Fibroblast of lung (primary cell): ENCODE measurements around the gene CPTP. TPM values are rescaled to one million over a fixed set of nuclear protein-coding genes. Genes with fewer than 3 reads are reported as not detected.
A peak's percentile ranks its signal among the peaks of the same experiment; 100 is the strongest.

Source experiments
- DNase-seq, 2 donors: peaks; one replicate each; pipeline versions ENCODE4 v3.0.0 to v3.0.0-alpha.2; 2010; ENCODE audit warnings: low read depth in 2 of 2
- H2AFZ ChIP-seq: 2 replicates; pipeline ENCODE4 v1.5.1; 2012; ENCODE audit warnings: low read length, control low read depth, inconsistent platforms
- H3K27ac ChIP-seq: 2 replicates; pipeline ENCODE4 v1.5.1; 2011; ENCODE audit warnings: low read length, control low read depth; ENCODE audit not compliant: insufficient read depth
- H3K27me3 ChIP-seq: 2 replicates; pipeline ENCODE4 v1.5.1; 2011; ENCODE audit warnings: mild to moderate bottlenecking, low read length; ENCODE audit not compliant: control insufficient read depth, insufficient read depth
- H3K36me3 ChIP-seq: 2 replicates; pipeline ENCODE4 v1.5.1; 2011; ENCODE audit warnings: low read length; ENCODE audit not compliant: control insufficient read depth, insufficient read depth
- H3K4me1 ChIP-seq: 2 replicates; pipeline ENCODE4 v1.5.1; 2011; ENCODE audit warnings: low read length; ENCODE audit not compliant: control insufficient read depth, insufficient read depth; ENCODE audit errors: extremely low read depth
- H3K4me2 ChIP-seq: 2 replicates; pipeline ENCODE4 v1.5.1; 2011; ENCODE audit warnings: low read length, control low read depth; ENCODE audit not compliant: insufficient read depth; ENCODE audit errors: extremely low read depth
- H3K4me3 ChIP-seq, 4 experiments: fragments of 200-600 bp in 1 of 4; sonication (generic) in 1 of 4; replicated peaks in 1 of 4; 2 replicates each; pipeline ENCODE4 v1.5.1; 2011 to 2016; ENCODE audit warnings: low read length in 4 of 4, low read depth in 3 of 4, mild to moderate bottlenecking in 3 of 4, control low read depth in 2 of 4, inconsistent platforms in 1 of 4, mixed read lengths in 1 of 4; ENCODE audit not compliant: insufficient read depth in 1 of 4; ENCODE audit errors: control extremely low read depth in 1 of 4
- H3K79me2 ChIP-seq: 2 replicates; pipeline ENCODE4 v1.5.1; 2012; ENCODE audit warnings: mild to moderate bottlenecking, low read length, inconsistent platforms; ENCODE audit not compliant: control insufficient read depth, insufficient read depth
- H3K9ac ChIP-seq: 2 replicates; pipeline ENCODE4 v1.5.1; 2011; ENCODE audit warnings: mild to moderate bottlenecking, low read length, control low read depth; ENCODE audit not compliant: insufficient read depth
- H3K9me3 ChIP-seq: 2 replicates; pipeline ENCODE4 v1.5.1; 2012; ENCODE audit warnings: low read depth, low read length; ENCODE audit not compliant: control insufficient read depth, insufficient read depth
- H4K20me1 ChIP-seq: 2 replicates; pipeline ENCODE4 v1.5.1; 2011; ENCODE audit warnings: low read length; ENCODE audit not compliant: control insufficient read depth, insufficient read depth; ENCODE audit errors: extremely low read depth
- EZH2 ChIP-seq: IDR thresholded peaks from 2 replicates; pipeline ENCODE4 v1.5.1; 2012; ENCODE audit warnings: low read length, control low read depth, mild to moderate bottlenecking; ENCODE audit errors: missing control alignments
- polyA plus RNA-seq, 2 donors: library from polyadenylated mRNA; depleted of rRNA in 1 of 2; stranded (reverse) in 1 of 2; unstranded in 1 of 2; fragments of >200 nt; gene quantifications; 2 replicates each; pipeline ENCODE4 v1.2.1, GENCODE V29; 2011 to 2012; ENCODE audit warnings: missing spikeins in 1 of 2
- total RNA-seq: library from RNA; depleted of rRNA; stranded (reverse); fragments of >200 nt; gene quantifications from 2 replicates; pipeline ENCODE4 v1.2.1, GENCODE V29; 2014
- TF ChIP-seq, protein P1 (sequence below), 2 donors: IDR thresholded peaks in 1 of 2; conservative IDR thresholded peaks in 1 of 2; 1 replicate in 1 of 2; 2 replicates in 1 of 2; pipeline ENCODE4 v1.5.1; 2011 to 2012; ENCODE audit warnings: low read length in 2 of 2, control low read depth in 1 of 2, inconsistent platforms in 1 of 2, low read depth in 1 of 2, mild to moderate bottlenecking in 1 of 2

Gene CPTP
- total and polyA plus RNA-seq, 2 donors (not counting 1 experiment from before 2014, with no cell fraction given): 6.0 to 10.1 TPM

DNA sequence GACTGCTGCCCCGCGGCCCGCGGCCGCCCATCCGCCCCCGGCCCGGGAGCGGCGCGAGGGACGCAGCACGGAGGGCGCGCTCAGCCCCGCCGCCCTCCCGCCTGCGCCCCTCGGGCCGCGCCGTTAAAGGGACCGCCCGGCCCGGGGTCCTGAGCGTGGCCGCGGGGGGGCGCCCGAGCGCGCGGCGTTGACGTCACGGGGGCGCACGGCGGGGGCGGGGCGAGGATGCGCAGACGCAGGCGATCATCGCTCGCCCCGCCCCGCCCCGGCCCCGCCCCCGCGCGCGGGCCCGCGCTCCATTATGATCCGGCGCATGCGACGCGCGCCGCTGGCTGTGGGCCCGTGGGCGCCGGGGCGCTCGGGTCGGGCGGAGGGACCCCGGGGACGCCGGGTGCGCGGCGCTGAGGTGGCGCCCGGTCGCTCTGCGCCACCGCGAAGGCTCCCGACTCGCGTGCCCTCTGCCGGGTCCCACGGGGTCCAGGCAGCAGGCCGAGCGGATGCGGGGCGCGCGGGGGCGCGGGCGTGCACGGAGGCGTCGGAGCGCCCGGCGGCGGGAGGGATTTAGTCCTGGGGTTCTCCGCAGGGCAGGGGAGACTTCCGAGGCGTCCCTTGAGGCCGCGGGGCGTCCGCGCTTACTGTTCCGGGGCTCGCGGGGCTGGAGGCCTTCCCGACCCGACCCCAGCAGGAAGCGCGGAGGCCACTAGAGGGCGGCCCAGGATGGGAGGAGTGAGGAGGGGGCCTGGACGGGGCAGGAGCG lies 24.8 kb downstream of the CPTP start, which contains the start of gene DVL1:
Gene DVL1 (minus strand): TSS at position 163 of the 757 bp plus-strand sequence. CDS start 353 bp downstream, outside the sequence.
- Histone ChIP-seq H2AFZ (no peak within 1 kb of the TSS), H3K4me3 (peak within 1 kb of the TSS; percentile 74 to 82 (median 78)), H3K9me3 (no peaks in the 10 kb centered on the region), H3K9ac (peak within 1 kb of the TSS; percentile 69), H3K4me1 (peaks cover 42% of the 10 kb centered on the region), H3K79me2 (peaks cover 69% of the 10 kb centered on the region), H3K4me2 (peak within 1 kb of the TSS; percentile 89), H3K36me3 (peaks cover 20% of the 10 kb centered on the region), H3K27me3 (no peaks in the 10 kb centered on the region), H3K27ac (peak within 1 kb of the TSS; percentile 66), H4K20me1 (no peaks in the 10 kb centered on the region)
- DNase-seq: peak; percentile 62 to 77
- TF ChIP-seq EZH2: no peak
- TF ChIP-seq, protein P1, sequence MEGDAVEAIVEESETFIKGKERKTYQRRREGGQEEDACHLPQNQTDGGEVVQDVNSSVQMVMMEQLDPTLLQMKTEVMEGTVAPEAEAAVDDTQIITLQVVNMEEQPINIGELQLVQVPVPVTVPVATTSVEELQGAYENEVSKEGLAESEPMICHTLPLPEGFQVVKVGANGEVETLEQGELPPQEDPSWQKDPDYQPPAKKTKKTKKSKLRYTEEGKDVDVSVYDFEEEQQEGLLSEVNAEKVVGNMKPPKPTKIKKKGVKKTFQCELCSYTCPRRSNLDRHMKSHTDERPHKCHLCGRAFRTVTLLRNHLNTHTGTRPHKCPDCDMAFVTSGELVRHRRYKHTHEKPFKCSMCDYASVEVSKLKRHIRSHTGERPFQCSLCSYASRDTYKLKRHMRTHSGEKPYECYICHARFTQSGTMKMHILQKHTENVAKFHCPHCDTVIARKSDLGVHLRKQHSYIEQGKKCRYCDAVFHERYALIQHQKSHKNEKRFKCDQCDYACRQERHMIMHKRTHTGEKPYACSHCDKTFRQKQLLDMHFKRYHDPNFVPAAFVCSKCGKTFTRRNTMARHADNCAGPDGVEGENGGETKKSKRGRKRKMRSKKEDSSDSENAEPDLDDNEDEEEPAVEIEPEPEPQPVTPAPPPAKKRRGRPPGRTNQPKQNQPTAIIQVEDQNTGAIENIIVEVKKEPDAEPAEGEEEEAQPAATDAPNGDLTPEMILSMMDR (conservative IDR thresholded peaks at IDR 0.05 in 1 of 2, IDR thresholded peaks at IDR 0.05 in 1 of 2; ENCODE audit: low read depth in 1 of 2, low read length in 2 of 2): peak; percentile 8 to 28

GRCh38 chr1:1351511-1352427 lies 27.2 kb downstream of the CPTP start:
- Histone ChIP-seq H3K4me3 (peak overlapping the region in 1 of 4 experiments; percentile 45), H3K4me1 (peaks cover 19% of the 10 kb centered on the region), H3K79me2 (peaks cover 67% of the 10 kb centered on the region), H3K4me2 (peak overlapping the region; percentile 44), H3K27me3 (no peaks in the 10 kb centered on the region), H3K9ac (no peak overlapping the region), H3K36me3 (peaks cover 25% of the 10 kb centered on the region), H3K9me3 (no peaks in the 10 kb centered on the region), H4K20me1 (no peaks in the 10 kb centered on the region), H3K27ac (peak overlapping the region; percentile 18), H2AFZ (no peak overlapping the region)
- peak; percentile 55 to 71 for DNase-seq
- no peak for TF ChIP-seq EZH2
- TF ChIP-seq, protein P1 (conservative IDR thresholded peaks at IDR 0.05 in 1 of 2, IDR thresholded peaks at IDR 0.05 in 1 of 2; ENCODE audit: low read depth in 1 of 2, low read length in 2 of 2): no peak
